ENCODE results near the gene UBE4A. TPM values are rescaled to one million over a fixed set of nuclear protein-coding genes. Genes with fewer than 3 reads are reported as not detected.

The UBE4A gene
- total and polyA plus RNA-seq, 10 of the 15 experiments (the other 5 are each of a cell fraction or from before 2014, with no cell fraction given): 6.2 to 39.6 (median 30.3) TPM

DNA sequence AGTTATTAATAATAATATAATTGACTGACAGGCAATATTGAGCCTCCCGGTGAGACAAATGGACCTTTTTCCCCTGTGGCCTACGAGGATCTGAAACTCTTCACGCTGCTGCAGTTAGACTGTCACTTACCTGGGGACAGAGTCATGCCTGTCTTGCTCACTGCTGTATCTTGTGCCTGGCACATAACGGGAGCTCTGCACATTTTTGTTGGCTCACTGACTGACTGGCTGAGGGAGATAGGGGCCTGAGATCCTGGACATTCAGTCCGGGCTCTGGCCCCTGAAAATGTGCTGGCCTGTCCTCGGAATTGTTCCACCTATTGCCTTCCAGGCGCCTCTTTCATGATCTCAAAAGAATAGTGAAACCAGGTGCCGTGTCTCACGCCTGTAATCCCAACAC lies 16.2 kb upstream of the UBE4A start:
- no peak overlapping the region for H3K4me2 ChIP-seq (ENCODE audit: control insufficient read depth, insufficient read depth)
- no peaks in the 10 kb centered on the region for H4K20me1 ChIP-seq (ENCODE audit: control insufficient read depth, insufficient read depth)
- no peak overlapping the region for H3K4me3 ChIP-seq
- no peaks in the 10 kb centered on the region for H3K4me1 ChIP-seq (ENCODE audit: control insufficient read depth, insufficient read depth, low read length)
- ATAC-seq (peak; percentile 63), FAIRE-seq (no peak), DNase-seq (ENCODE audit: low read depth, low spot score) (no peak)
- no peaks in the 10 kb centered on the region for H3K9me3 ChIP-seq (replicated peaks; ENCODE audit: control insufficient read depth, insufficient read depth, low read length)
- WGBS (ENCODE audit: insufficient coverage, insufficient replicate concordance, low lambda C conversion rate, missing lambda C conversion rate): 38% methylated on average over 9 of the region's 9 CpGs
- CTCF ChIA-PET: interaction anchor here (0.7 to 1.1 kb wide), 2 partner anchors 47 to 48 kb away, joined by 3 to 4 read pairs; no protein-coding TSS in a partner anchor
- intact Hi-C loops (cut with micrococcal nuclease; ENCODE audit: unreplicated experiment) (no loop called here), in situ Hi-C loops (cut with MboI) (no loop called here)
- TF ChIP-seq, protein P1, sequence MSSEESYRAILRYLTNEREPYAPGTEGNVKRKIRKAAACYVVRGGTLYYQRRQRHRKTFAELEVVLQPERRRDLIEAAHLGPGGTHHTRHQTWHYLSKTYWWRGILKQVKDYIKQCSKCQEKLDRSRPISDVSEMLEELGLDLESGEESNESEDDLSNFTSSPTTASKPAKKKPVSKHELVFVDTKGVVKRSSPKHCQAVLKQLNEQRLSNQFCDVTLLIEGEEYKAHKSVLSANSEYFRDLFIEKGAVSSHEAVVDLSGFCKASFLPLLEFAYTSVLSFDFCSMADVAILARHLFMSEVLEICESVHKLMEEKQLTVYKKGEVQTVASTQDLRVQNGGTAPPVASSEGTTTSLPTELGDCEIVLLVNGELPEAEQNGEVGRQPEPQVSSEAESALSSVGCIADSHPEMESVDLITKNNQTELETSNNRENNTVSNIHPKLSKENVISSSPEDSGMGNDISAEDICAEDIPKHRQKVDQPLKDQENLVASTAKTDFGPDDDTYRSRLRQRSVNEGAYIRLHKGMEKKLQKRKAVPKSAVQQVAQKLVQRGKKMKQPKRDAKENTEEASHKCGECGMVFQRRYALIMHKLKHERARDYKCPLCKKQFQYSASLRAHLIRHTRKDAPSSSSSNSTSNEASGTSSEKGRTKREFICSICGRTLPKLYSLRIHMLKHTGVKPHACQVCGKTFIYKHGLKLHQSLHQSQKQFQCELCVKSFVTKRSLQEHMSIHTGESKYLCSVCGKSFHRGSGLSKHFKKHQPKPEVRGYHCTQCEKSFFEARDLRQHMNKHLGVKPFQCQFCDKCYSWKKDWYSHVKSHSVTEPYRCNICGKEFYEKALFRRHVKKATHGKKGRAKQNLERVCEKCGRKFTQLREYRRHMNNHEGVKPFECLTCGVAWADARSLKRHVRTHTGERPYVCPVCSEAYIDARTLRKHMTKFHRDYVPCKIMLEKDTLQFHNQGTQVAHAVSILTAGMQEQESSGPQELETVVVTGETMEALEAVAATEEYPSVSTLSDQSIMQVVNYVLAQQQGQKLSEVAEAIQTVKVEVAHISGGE (CRISPR knock-in tag; IDR thresholded peaks at IDR 0.05): no peak
- TF ChIP-seq PKNOX1 (IDR thresholded peaks at IDR 0.05) (peak; percentile 84), MEF2B (IDR thresholded peaks at IDR 0.05; ENCODE audit: partially characterized antibody, poor library complexity, severe bottlenecking) (peak; percentile 15)
- H3K9ac ChIP-seq (ENCODE audit: control insufficient read depth, insufficient read depth, low read length): no peak overlapping the region
- no peaks in the 10 kb centered on the region; a peak in 1 of 4 replicates for H3K27me3 ChIP-seq (replicated peaks in 1 of 2; ENCODE audit: control insufficient read depth in 2 of 2, insufficient read depth in 2 of 2, low read length in 1 of 2)
- no peaks in the 10 kb centered on the region for H3K36me3 ChIP-seq (ENCODE audit: control insufficient read depth in 2 of 2, insufficient read depth in 2 of 2, low read length in 1 of 2)
- H3K79me2 ChIP-seq (ENCODE audit: control insufficient read depth, insufficient read depth, low read length): no peaks in the 10 kb centered on the region
- no peak overlapping the region for H3K27ac ChIP-seq (ENCODE audit: control insufficient read depth, insufficient read depth)
- SMC1A ChIA-PET (ENCODE audit: uncharacterized antibody, unreplicated experiment): interaction anchor here (1.2 kb wide), 2 partner anchors 34 to 66 kb away, joined by 3 to 4 read pairs; no protein-coding TSS in a partner anchor
- POLR2A ChIA-PET: no interaction called here
- RAD21 ChIA-PET (ENCODE audit: unreplicated experiment): interaction anchor here (0.6 to 1.1 kb wide), 2 partner anchors 11 to 145 kb away, joined by 3 read pairs; no protein-coding TSS in a partner anchor
- H2AFZ ChIP-seq (ENCODE audit: control insufficient read depth, low read depth, low read length): no peak overlapping the region
- BruUV-seq (replicated peaks): no TSS peak
